NCI-H1694 treated with DMSO at 0.1 percent for 48 hours (cell line): ENCODE measurements around the gene PPP2R2C.

Source experiments
- DNase-seq: peaks from one replicate; lab custom pipeline; 2025; lab: John Stamatoyannopoulos, UW

PPP2R2C gene

GRCh38 chr4:6469898-6470501 is 2.4 kb downstream of the PPP2R2C start:
- DNase-seq: no peak

- DNase-seq: no peak
Measured at GRCh38 chr4:6469144-6469543, 3.3 kb downstream of the PPP2R2C start.

DNA sequence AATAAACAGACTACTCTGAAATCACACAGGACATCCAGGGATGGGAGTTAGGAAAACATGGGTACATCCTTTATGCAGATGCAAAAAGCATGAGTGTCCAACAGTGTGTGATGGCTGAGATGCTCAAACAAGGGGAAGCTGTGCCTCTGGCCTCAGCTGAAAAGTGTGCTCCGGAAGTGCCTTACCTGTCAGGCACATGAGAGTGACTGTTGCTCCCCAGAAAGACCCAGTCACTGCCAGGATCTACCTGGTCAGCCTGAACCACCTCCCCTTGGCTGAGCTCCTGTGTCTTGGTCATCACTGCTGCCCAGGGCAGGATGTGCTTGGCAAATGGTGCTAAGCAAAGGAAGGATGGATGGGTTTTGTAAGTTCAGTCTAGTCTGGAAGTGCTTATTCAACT is 4.0 kb downstream of the PPP2R2C start:
- no peak for DNase-seq

- DNase-seq: no peak
Measured at GRCh38 chr4:6467600-6467999, 4.8 kb downstream of the PPP2R2C start.

DNA sequence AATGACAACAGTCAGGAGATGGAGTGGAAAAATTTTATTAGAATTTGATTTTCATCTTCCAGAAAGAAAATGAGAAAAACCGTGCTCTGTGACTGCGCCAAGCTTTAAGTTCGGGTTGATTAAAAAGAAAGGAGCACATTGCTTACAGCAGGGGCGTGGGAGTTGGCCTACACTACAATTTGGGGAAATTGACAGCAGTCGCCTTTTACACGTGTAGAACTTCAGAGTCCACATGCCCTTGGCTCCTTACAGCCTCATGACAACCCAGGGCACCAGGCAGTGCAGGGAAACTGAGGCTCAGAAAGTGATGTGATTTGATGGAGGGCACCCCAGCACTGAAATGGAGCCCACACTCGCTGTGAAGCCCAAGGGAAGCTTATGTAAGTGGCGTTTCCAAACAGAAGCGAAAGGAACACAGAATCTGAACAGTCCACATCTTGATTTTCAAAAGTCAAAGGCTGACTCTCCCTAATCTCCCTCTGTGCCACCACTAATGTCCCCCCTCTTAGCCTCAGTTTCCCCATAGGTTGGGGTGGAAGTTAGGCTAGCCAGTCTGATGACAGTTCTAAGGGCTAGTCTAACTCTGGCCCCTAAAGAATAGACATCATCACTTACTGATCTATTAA is 5.5 kb downstream of the PPP2R2C start:
- no peak for DNase-seq

- DNase-seq: no peak
Measured at GRCh38 chr4:6465955-6466354, 6.5 kb downstream of the PPP2R2C start.

GRCh38 chr4:6464842-6465588 is 7.4 kb downstream of the PPP2R2C start:
- DNase-seq: no peak

DNA sequence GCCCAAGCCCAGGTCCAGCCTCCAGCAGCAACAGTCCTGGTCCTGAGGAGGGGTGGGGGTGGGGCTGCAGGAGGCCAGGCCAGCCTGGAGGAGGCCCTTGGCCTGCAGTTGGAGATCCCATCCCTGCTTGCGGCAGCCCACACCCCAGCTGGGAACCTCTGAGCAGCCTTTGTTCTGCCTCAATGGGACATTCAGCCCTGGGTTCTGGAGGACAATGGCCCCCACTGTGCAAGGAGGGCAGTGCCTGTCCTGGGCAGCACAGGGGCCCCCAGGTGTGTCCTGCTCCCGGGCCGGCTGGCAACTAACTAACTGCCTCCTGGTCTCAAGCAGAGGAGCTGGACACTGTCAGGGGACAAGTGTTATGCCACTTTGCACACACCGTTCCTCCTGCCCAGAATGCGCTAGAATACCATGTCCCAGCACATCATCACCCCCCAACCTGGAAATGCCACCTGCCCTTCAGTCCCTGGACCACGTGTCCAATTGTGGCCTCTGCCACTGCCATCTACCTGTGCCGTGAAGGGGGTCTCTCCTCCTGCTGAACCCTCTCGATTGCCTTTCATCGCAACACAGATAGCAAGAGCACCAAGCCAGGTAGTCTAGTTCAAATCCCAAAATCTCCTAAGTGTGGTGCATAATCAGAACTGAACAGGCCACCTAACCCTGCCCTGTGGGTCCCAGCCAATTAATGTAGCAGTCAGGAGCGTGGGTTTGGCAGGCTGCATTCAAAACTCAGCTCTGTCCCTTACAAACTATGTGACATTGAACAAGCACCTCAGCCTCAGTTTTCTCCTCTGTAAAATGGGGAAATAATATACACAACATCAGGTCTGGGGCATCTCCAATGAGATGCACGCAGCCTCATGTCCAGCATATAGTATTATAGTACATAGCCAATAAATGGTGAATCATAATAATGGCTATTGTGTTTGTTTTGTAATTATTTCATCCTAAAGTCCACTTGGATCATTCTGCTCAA is 8.8 kb downstream of the PPP2R2C start:
- DNase-seq: no peak

- no peak for DNase-seq
Measured at GRCh38 chr4:6461301-6462165, 10.9 kb downstream of the PPP2R2C start.

DNA sequence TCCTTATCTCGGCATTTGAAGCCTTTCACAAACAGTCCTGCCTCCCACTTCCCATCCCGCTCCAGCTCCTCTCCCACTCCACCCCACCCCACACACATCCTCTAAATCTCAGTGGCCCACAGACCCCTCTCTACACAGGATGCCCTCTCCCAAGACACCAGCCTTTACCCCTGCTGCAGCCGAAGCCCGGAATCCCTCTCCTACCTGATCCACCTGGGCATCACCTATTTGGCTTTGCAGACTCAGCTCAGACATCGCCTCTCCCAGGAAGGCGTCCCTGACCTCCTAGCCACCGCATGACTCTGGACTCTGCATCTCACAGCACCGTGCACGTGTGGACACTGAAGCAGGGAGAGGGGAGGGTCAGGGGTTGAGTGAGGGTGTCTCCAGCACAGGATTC is 11.5 kb downstream of the PPP2R2C start:
- no peak for DNase-seq

DNA sequence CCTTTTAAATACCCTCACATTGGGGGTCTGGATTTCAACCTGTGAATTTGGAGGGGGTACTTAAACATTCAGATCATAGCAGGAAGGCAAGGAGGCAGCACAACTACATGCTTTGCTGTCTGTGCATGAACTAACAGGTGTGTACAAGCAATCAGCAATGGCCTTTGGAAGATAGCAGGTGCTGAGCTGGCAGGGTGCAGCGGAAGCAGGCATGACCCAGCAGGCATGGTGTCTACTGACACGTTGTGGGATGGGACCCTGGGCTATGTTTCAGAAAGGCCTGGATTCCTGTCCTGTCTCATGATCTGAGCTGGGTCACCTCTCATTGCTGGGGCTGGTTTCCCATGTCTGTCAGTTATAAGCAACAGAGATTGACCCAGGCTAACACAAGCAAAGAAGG is 13.9 kb downstream of the PPP2R2C start:
- DNase-seq: no peak

DNA sequence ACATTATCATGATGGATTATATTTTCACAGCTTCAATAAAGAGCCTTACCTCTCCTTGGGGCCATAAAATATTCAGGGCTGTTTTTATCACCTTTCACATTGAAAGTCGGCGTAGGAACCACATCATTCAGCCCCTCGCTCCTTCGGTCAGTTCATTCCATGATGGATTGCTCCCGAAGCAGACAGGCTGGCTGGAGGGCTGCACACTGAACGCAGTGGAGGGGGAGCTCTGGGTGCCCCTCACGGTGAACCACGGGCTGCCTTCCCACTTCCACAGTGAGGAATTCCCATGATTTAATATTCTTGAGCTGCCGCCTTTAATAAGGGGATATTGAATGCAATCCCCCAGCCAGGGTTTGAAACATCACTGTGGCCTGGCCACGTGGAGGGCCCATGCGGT is 16.0 kb downstream of the PPP2R2C start:
- DNase-seq: no peak

DNA sequence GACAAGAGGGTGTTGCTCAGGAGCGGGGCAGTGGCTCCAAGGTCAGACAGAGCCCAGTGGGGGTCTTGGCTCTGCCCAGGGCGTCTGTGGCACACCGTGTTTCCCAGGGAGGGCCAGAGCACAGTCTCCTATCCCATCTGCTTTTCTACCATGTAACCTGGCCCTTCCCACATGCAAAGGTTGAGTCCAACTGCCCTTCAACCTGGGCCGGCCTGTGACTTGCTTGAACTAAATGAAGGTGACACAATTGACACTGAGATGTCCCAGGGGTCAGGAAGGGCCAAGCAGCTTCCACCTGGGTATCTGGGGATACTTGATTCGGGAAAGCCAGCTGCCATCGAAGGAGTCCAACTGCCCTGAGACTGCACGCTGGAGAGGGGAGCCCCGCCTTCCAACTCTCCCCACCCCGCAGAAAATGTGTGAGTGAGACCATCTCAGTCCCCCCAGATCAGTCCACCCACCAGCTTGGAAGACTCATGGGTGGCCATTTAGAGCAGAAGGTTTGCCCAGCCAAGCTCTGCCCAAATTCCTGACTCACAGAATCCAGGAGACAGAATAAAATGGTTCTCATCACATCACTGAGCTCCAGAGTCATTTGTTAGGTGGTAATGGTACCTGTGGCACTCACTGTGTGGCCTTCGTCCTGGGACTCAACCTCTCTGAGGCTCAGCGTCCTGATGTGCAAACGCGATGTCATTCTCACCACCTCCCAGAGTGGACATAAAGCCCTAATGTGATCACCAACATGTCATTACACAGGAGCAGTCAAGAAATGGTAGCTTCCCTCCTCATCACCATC is 18.1 kb downstream of the PPP2R2C start:
- DNase-seq: no peak

DNA sequence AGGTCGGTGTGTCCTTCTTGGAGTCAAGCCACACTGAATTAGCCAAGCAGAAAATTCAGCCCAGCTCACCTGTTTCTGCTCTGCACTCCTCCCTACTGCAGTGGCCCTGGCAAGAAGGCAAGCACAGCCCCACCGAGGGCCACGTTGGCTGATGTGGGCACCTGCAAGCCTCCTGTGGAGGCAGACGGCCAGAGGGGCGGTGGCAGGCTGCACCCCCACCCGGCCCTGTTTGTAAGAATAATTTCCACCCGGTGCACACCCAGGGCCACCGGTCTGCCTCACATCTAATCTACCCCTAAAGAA is 18.8 kb downstream of the PPP2R2C start:
- no peak for DNase-seq

DNA sequence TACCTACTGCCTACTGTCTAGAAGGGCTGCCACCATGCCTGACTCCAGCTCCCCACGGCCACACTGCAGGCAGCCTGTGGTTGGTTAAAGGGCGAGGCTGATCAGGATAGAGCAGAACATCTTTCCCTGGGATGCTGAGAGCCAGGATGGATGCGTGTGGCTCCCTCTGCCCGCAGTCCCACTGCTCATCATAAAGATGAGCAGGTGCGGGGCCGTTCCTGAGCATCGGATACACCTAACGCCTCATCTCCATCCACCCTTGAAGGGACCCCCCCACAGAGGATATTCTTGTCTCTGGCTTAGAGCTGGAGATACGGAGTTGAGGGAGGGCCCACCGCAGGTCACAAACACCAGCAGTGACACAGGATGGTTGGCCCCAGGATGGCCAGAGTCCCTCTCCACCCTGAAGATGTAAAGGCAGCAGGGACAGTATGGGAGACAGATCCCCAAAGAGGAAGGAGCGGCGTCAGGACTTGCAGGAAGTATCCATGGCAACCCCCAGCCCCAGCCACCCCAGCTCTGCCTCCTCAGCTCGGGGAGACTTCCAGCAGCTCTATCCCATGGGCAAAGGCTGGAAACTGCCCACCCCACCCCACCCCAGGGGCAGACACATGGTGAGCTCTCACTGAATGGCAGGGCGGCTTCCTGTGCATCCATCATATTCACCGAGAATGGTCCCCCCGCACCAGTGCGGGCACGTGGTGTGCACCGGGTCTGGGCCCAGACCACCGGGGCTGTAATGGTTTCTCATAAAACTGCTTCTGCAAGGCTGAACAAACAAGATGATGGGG is 19.3 kb downstream of the PPP2R2C start:
- no peak for DNase-seq

GRCh38 chr4:6452116-6452896 is 20.1 kb downstream of the PPP2R2C start:
- DNase-seq: no peak

GRCh38 chr4:6451309-6451708 is 21.1 kb downstream of the PPP2R2C start:
- DNase-seq: no peak

- no peak for DNase-seq
Measured at GRCh38 chr4:6450709-6451108, 21.7 kb downstream of the PPP2R2C start.

- no peak for DNase-seq
Measured at GRCh38 chr4:6449746-6450369, 22.6 kb downstream of the PPP2R2C start.
